ENCODE results near the gene HTN1. TPM values are rescaled to one million over a fixed set of nuclear protein-coding genes. Genes with fewer than 3 reads are reported as not detected.
"Not testable (repeated sequence)": the region's sequence is repeated elsewhere in the genome, so short reads cannot be mapped to it uniquely, and the experiment has no call there.

The HTN1 gene
- total RNA-seq, 1 donor from 2014 or later: not detected

DNA sequence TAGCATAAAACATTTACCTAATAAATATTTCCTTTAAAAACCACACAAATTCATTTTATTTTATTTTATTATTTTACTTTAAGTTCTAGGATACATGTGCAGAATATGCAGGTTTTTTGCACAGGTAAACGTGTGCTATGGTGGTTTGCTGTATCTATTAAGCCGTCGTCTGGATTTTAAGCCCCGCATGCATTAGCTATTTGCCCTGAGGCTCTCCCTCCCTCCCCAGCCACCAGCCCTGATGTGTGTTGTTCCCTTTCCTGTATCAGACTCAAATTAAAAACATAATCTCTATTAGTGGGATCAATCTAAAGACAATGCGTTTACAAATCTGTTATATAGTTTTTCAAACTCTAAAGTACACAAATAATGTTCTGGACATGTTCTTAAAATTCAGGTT is 23.2 kb upstream of the HTN1 start:
- Mint-ChIP-seq H3K4me1 (ENCODE audit: low read depth, unreplicated experiment) (no peaks in the 10 kb centered on the region), H3K36me3 (ENCODE audit: unreplicated experiment) (no peaks in the 10 kb centered on the region), H3K9me3 (ENCODE audit: unreplicated experiment) (no peaks in the 10 kb centered on the region), H3K27ac (ENCODE audit: unreplicated experiment) (no peak overlapping the region), H3K4me3 (ENCODE audit: unreplicated experiment) (no peak overlapping the region), H3K27me3 (ENCODE audit: unreplicated experiment) (no peaks in the 10 kb centered on the region)
- TF ChIP-seq, protein P1, sequence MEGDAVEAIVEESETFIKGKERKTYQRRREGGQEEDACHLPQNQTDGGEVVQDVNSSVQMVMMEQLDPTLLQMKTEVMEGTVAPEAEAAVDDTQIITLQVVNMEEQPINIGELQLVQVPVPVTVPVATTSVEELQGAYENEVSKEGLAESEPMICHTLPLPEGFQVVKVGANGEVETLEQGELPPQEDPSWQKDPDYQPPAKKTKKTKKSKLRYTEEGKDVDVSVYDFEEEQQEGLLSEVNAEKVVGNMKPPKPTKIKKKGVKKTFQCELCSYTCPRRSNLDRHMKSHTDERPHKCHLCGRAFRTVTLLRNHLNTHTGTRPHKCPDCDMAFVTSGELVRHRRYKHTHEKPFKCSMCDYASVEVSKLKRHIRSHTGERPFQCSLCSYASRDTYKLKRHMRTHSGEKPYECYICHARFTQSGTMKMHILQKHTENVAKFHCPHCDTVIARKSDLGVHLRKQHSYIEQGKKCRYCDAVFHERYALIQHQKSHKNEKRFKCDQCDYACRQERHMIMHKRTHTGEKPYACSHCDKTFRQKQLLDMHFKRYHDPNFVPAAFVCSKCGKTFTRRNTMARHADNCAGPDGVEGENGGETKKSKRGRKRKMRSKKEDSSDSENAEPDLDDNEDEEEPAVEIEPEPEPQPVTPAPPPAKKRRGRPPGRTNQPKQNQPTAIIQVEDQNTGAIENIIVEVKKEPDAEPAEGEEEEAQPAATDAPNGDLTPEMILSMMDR (IDR thresholded peaks at IDR 0.05; ENCODE audit: partially characterized antibody, unreplicated experiment): no peak
- peak; percentile 16 for DNase-seq

DNA sequence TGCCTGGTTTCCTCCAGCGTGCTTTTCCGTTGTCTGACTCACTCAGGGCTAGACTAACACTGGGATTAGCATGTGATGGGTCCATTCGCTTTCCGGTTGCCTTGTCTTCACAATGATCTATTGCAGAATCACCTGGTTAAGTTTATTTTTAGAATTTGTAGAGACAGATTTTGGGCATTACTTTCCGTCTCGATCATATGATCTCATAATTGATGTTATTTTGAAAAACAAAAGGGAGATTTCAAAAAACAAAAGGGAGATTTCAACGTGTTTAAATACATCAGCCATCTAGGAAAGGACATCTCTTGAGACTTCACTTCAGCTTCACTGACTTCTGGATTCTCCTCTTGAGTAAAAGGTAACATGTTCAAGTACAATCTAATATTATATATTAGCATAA is 22.1 kb upstream of the HTN1 start, which contains the start of gene HTN3:
HTN3 (plus strand) TSS at position 301 of the 400 bp plus-strand sequence. CDS start 2,282 bp downstream, outside the sequence.
- not testable (repeated sequence) for H3K27me3 Mint-ChIP-seq (ENCODE audit: unreplicated experiment); H3K36me3 Mint-ChIP-seq (ENCODE audit: unreplicated experiment); H3K4me3 Mint-ChIP-seq (ENCODE audit: unreplicated experiment); H3K9me3 Mint-ChIP-seq (ENCODE audit: unreplicated experiment); H3K4me1 Mint-ChIP-seq (ENCODE audit: low read depth, unreplicated experiment); H3K27ac Mint-ChIP-seq (ENCODE audit: unreplicated experiment); DNase-seq

DNA sequence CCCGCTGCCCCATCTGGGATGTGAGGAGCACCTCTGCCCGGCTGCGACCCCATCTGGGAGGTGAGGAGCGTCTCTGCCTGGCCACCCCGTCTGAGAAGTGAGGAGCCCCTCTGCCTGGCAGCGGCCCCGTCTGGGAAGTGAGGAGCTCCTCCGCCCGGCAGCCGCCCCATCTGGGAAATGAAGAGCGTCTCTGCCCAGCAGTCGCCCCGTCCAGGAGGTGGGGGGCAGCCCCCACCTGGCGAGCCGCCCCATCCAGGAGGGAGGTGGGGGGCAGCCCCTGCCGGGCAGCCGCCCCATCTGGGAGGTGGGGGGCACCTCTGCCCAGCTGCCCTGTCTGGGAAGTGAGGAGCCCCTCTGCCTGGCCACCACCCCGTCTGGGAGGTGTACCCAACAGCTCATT is 12.7 kb upstream of the HTN1 start:
- peaks cover 10% of the 10 kb centered on the region for H3K36me3 Mint-ChIP-seq (ENCODE audit: unreplicated experiment)
- H3K4me3 Mint-ChIP-seq (ENCODE audit: unreplicated experiment); DNase-seq; H3K27ac Mint-ChIP-seq (ENCODE audit: unreplicated experiment); H3K27me3 Mint-ChIP-seq (ENCODE audit: unreplicated experiment); H3K9me3 Mint-ChIP-seq (ENCODE audit: unreplicated experiment); H3K4me1 Mint-ChIP-seq (ENCODE audit: low read depth, unreplicated experiment): not testable (repeated sequence)

DNA sequence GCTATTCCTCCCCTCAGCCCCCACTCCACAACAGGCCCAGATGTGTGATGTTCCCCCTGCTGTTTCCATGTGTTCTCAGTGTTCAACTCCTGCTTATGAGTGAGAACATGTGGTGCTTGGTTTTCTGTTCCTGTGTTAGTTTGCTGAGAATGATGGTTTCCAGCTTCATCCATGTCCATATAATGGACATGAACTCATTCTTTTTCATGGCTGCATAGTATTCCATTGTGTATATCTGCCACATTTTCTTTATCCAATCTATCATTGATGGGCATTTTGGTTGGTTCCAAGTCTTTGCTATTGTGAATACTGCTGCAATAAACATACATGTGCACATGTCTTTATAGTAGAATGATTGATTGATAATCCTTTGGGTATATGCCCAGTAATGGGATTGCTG is 10.3 kb upstream of the HTN1 start:
- H3K27me3 Mint-ChIP-seq (ENCODE audit: unreplicated experiment); H3K36me3 Mint-ChIP-seq (ENCODE audit: unreplicated experiment); H3K4me3 Mint-ChIP-seq (ENCODE audit: unreplicated experiment); H3K9me3 Mint-ChIP-seq (ENCODE audit: unreplicated experiment); H3K4me1 Mint-ChIP-seq (ENCODE audit: low read depth, unreplicated experiment); H3K27ac Mint-ChIP-seq (ENCODE audit: unreplicated experiment); DNase-seq: not testable (repeated sequence)

DNA sequence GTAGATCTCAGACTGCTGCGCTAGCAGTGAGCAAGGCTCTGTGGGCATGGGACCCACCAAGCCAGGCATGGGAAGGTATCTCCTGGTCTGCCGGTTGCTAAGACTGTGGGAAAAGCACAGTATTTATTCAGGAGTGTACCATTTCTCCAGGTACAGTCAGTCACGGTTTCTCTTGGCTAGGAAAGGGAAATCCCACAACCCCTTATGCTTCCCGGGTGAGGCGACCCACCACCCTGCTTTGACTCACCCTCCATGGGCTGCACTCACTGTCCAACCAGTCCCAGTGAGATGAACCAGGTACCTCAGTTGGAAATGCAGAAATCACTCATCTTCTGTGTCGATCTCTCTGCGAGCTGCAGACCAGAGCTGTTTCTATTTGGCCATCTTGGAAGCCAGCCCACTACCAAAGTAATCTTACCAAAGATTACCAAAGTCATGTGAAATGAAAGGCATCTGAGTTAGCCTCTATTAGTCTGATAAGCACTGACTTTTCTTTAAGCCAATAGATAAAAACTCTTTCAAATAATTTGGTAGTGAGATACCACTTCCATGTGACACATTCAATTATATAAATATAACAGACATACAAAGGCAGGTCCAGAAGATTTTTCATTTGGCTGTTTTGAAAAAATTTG is 8.5 kb upstream of the HTN1 start:
- no peaks in the 10 kb centered on the region for H3K36me3 Mint-ChIP-seq (ENCODE audit: unreplicated experiment)
- no peak for DNase-seq
- no peak overlapping the region for H3K27ac Mint-ChIP-seq (ENCODE audit: unreplicated experiment)
- TF ChIP-seq, protein P1 (IDR thresholded peaks at IDR 0.05; ENCODE audit: partially characterized antibody, unreplicated experiment): no peak
- peaks cover 12% of the 10 kb centered on the region for H3K4me1 Mint-ChIP-seq (ENCODE audit: low read depth, unreplicated experiment)
- no peaks in the 10 kb centered on the region for H3K27me3 Mint-ChIP-seq (ENCODE audit: unreplicated experiment)
- peaks cover 12% of the 10 kb centered on the region for H3K9me3 Mint-ChIP-seq (ENCODE audit: unreplicated experiment)
- no peak overlapping the region for H3K4me3 Mint-ChIP-seq (ENCODE audit: unreplicated experiment)

DNA sequence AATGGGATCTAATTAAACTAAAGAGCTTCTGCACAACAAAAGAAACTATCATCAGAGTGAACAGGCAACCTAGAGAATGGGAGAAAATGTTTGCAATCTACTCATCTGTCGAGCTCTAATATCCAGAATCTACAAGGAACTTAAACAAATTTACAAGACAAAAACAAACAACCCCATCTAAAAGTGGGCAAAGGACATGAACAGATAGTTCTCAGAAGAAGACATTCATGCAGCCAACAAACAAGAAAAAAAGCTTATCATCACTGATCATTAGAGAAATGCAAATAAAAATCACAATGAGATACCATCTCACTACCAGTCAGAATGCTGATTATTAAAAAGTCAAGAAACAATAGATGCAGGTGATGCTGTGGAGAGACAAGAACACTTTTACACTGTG is 6.3 kb downstream of the HTN1 start:
- H3K4me3 Mint-ChIP-seq (ENCODE audit: unreplicated experiment); H3K27ac Mint-ChIP-seq (ENCODE audit: unreplicated experiment); H3K36me3 Mint-ChIP-seq (ENCODE audit: unreplicated experiment); H3K27me3 Mint-ChIP-seq (ENCODE audit: unreplicated experiment); DNase-seq; H3K4me1 Mint-ChIP-seq (ENCODE audit: low read depth, unreplicated experiment); H3K9me3 Mint-ChIP-seq (ENCODE audit: unreplicated experiment): not testable (repeated sequence)

DNA sequence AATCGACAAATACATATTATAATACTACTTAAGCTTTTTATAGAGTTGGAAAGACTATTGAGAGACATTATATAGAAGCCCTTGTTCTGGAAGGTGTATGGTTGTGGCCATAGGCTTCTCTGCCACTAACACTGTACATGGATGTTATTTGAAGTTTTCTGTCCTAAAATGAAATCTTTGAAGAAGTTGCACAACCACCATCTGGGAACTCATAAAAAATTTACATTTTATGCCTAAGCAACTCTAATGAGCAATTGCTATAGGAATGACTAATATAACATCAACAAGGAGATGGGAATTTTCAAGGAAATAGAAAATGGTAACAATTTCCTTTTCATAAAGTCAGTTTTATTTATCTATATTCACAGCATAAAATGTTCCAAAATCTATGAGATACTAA is 7.4 kb downstream of the HTN1 start:
- DNase-seq: no peak
- H3K27ac Mint-ChIP-seq (ENCODE audit: unreplicated experiment): no peak overlapping the region
- H3K4me3 Mint-ChIP-seq (ENCODE audit: unreplicated experiment): no peak overlapping the region
- peaks cover 2% of the 10 kb centered on the region for H3K27me3 Mint-ChIP-seq (ENCODE audit: unreplicated experiment)
- peaks cover 9% of the 10 kb centered on the region for H3K4me1 Mint-ChIP-seq (ENCODE audit: low read depth, unreplicated experiment)
- no peaks in the 10 kb centered on the region for H3K9me3 Mint-ChIP-seq (ENCODE audit: unreplicated experiment)
- H3K36me3 Mint-ChIP-seq (ENCODE audit: unreplicated experiment): peaks cover 3% of the 10 kb centered on the region
- TF ChIP-seq, protein P1 (IDR thresholded peaks at IDR 0.05; ENCODE audit: partially characterized antibody, unreplicated experiment): no peak
